HG03135 (cell line): ENCODE results near the gene SLC22A4.

Experiments
- ATAC-seq: cut with Tn5 transposase; IDR thresholded peaks from one replicate; pipeline ENCODE4 v1.9.1; 2021; ENCODE audit warnings: mild to moderate bottlenecking, moderate library complexity; ENCODE audit not compliant: unreplicated experiment

SLC22A4 gene

GRCh38 chr5:132293992-132294727 is at the start of gene SLC22A4:
Gene SLC22A4 (plus strand): TSS chr5:132294394. CDS start chr5:132294617, 223 bp downstream.
- ATAC-seq = peak; percentile 76

GRCh38 chr5:132245593-132245992 is 48.6 kb upstream of the SLC22A4 start:
- ATAC-seq = no peak

- ATAC-seq = no peak
Measured at GRCh38 chr5:132246806-132247205, 47.4 kb upstream of the SLC22A4 start.

GRCh38 chr5:132250547-132250946 is 43.6 kb upstream of the SLC22A4 start:
- ATAC-seq = no peak

GRCh38 chr5:132251220-132251725 is 42.9 kb upstream of the SLC22A4 start:
- ATAC-seq = no peak

- ATAC-seq = no peak
Measured at GRCh38 chr5:132253008-132253441, 41.2 kb upstream of the SLC22A4 start.

- ATAC-seq = no peak
Measured at GRCh38 chr5:132253452-132254320, 40.5 kb upstream of the SLC22A4 start.

GRCh38 chr5:132254321-132254977 is 39.7 kb upstream of the SLC22A4 start:
- ATAC-seq = no peak

GRCh38 chr5:132256086-132256782 is 38.0 kb upstream of the SLC22A4 start:
- no peak for ATAC-seq

- no peak for ATAC-seq
Measured at GRCh38 chr5:132256783-132257130, 37.4 kb upstream of the SLC22A4 start.

GRCh38 chr5:132257131-132258101 is 36.8 kb upstream of the SLC22A4 start, which contains the start of gene PDLIM4:
Gene PDLIM4 (plus strand): TSS chr5:132257696. CDS start chr5:132257735, 39 bp downstream.
- ATAC-seq = no peak

- no peak for ATAC-seq
Measured at GRCh38 chr5:132258102-132259068, 35.8 kb upstream of the SLC22A4 start.

GRCh38 chr5:132259069-132259851 is 34.9 kb upstream of the SLC22A4 start:
- ATAC-seq = no peak

GRCh38 chr5:132260051-132260450 is 34.1 kb upstream of the SLC22A4 start:
- no peak for ATAC-seq

GRCh38 chr5:132260714-132261551 is 33.3 kb upstream of the SLC22A4 start:
- ATAC-seq = no peak
